ENCODE results near the gene GALNT10. TPM values are rescaled to one million over a fixed set of nuclear protein-coding genes. Genes with fewer than 3 reads are reported as not detected.

GALNT10 gene
- total and polyA plus RNA-seq, 9 of the 15 experiments (the other 6 are each of a cell fraction or from before 2014, with no cell fraction given): 4.6 to 37.1 (median 13.3) TPM

GRCh38 chr5:154455585-154455984 is 265.1 kb downstream of the GALNT10 start (continued):
- TF ChIP-seq TFAP4 (CRISPR knock-in tag; IDR thresholded peaks at IDR 0.05; ENCODE audit: borderline replicate concordance) (no peak), RAD51 (IDR thresholded peaks at IDR 0.05; ENCODE audit: borderline replicate concordance, low read depth) (no peak), HNRNPK (IDR thresholded peaks at IDR 0.05; ENCODE audit: low read depth, low read length, poor library complexity, severe bottlenecking) (no peak), ESRRA (IDR thresholded peaks at IDR 0.05; ENCODE audit: borderline replicate concordance, low read depth) (no peak), ZNF444 (CRISPR knock-in tag; IDR thresholded peaks at IDR 0.05) (no peak)
- TF ChIP-seq, protein P1, sequence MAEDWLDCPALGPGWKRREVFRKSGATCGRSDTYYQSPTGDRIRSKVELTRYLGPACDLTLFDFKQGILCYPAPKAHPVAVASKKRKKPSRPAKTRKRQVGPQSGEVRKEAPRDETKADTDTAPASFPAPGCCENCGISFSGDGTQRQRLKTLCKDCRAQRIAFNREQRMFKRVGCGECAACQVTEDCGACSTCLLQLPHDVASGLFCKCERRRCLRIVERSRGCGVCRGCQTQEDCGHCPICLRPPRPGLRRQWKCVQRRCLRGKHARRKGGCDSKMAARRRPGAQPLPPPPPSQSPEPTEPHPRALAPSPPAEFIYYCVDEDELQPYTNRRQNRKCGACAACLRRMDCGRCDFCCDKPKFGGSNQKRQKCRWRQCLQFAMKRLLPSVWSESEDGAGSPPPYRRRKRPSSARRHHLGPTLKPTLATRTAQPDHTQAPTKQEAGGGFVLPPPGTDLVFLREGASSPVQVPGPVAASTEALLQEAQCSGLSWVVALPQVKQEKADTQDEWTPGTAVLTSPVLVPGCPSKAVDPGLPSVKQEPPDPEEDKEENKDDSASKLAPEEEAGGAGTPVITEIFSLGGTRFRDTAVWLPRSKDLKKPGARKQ (CRISPR knock-in tag; IDR thresholded peaks at IDR 0.05): no peak
- TF ChIP-seq, protein P2, sequence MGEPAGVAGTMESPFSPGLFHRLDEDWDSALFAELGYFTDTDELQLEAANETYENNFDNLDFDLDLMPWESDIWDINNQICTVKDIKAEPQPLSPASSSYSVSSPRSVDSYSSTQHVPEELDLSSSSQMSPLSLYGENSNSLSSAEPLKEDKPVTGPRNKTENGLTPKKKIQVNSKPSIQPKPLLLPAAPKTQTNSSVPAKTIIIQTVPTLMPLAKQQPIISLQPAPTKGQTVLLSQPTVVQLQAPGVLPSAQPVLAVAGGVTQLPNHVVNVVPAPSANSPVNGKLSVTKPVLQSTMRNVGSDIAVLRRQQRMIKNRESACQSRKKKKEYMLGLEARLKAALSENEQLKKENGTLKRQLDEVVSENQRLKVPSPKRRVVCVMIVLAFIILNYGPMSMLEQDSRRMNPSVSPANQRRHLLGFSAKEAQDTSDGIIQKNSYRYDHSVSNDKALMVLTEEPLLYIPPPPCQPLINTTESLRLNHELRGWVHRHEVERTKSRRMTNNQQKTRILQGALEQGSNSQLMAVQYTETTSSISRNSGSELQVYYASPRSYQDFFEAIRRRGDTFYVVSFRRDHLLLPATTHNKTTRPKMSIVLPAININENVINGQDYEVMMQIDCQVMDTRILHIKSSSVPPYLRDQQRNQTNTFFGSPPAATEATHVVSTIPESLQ (CRISPR knock-in tag; IDR thresholded peaks at IDR 0.05): no peak

Measured in K562 (cell line).